IgD-negative memory B cell (primary cell): ENCODE results near the gene LDLRAD3. TPM values are rescaled to one million over a fixed set of nuclear protein-coding genes. Genes with fewer than 3 reads are reported as not detected.

Experiments
- H3K27ac Mint-ChIP-seq, 3 donors: one replicate each; pipeline ENCODE4 v1.8.0; 2020 to 2022; ENCODE audit warnings: mild to moderate bottlenecking in 3 of 3, mixed read lengths in 3 of 3, moderate library complexity in 1 of 3
- H3K27me3 Mint-ChIP-seq: one replicate; pipeline ENCODE4 v1.8.0; 2021; ENCODE audit warnings: mixed read lengths
- H3K36me3 Mint-ChIP-seq: one replicate; pipeline ENCODE4 v1.8.0; 2020; ENCODE audit warnings: mild to moderate bottlenecking, mixed read lengths
- H3K4me1 Mint-ChIP-seq, 3 donors: one replicate each; pipeline ENCODE4 v1.8.0; 2020 to 2022; ENCODE audit warnings: mixed read lengths in 3 of 3, mild to moderate bottlenecking in 1 of 3
- H3K4me3 Mint-ChIP-seq, 4 donors: one replicate each; pipeline ENCODE4 v1.8.0; 2020 to 2022; ENCODE audit warnings: mild to moderate bottlenecking in 4 of 4, mixed read lengths in 4 of 4, moderate library complexity in 3 of 4
- H3K9me3 Mint-ChIP-seq, 3 donors: one replicate each; pipeline ENCODE4 v1.8.0; 2020 to 2021; ENCODE audit warnings: mixed read lengths in 3 of 3, mild to moderate bottlenecking in 1 of 3
- polyA plus RNA-seq: library from polyadenylated mRNA; unstranded; fragments of 300-500 nt; fragmentation: Illumina TruSeq; gene quantifications from one replicate; pipeline ENCODE4 v1.2.3, GENCODE V29; 2021

The LDLRAD3 gene
- polyA plus RNA-seq, 1 donor from 2014 or later: not detected

GRCh38 chr11:36079878-36080675, 136.2 kb downstream of the LDLRAD3 start:
- Mint-ChIP-seq H3K27me3 (peaks cover 7% of the 10 kb centered on the region), H3K27ac (no peak overlapping the region), H3K4me1 (no peaks in the 10 kb centered on the region), H3K36me3 (no peaks in the 10 kb centered on the region), H3K9me3 (peaks cover 0 to 10% (median 4%) of the 10 kb centered on the region in 3 donors), H3K4me3 (no peak overlapping the region)

- Mint-ChIP-seq H3K27ac (no peak overlapping the region), H3K9me3 (peaks cover 0 to 13% (median 0%) of the 10 kb centered on the region in 3 donors), H3K4me3 (no peak overlapping the region), H3K36me3 (no peaks in the 10 kb centered on the region), H3K27me3 (peaks cover 7% of the 10 kb centered on the region), H3K4me1 (no peaks in the 10 kb centered on the region)
Observed at GRCh38 chr11:36081274-36081945, 137.5 kb downstream of the LDLRAD3 start.

GRCh38 chr11:36086366-36086765, 142.5 kb downstream of the LDLRAD3 start:
- no peaks in the 10 kb centered on the region for H3K4me1 Mint-ChIP-seq
- no peak overlapping the region for H3K27ac Mint-ChIP-seq
- H3K36me3 Mint-ChIP-seq: no peaks in the 10 kb centered on the region
- peaks cover 2% of the 10 kb centered on the region for H3K27me3 Mint-ChIP-seq
- H3K9me3 Mint-ChIP-seq: peaks cover 0 to 13% (median 0%) of the 10 kb centered on the region in 3 donors
- H3K4me3 Mint-ChIP-seq: no peak overlapping the region

- H3K4me1 Mint-ChIP-seq: no peaks in the 10 kb centered on the region
- no peak overlapping the region for H3K27ac Mint-ChIP-seq
- no peaks in the 10 kb centered on the region for H3K36me3 Mint-ChIP-seq
- no peak overlapping the region for H3K4me3 Mint-ChIP-seq
- H3K9me3 Mint-ChIP-seq: peaks cover 0 to 5% (median 2%) of the 10 kb centered on the region in 3 donors
- peaks cover 9% of the 10 kb centered on the region for H3K27me3 Mint-ChIP-seq
Observed at GRCh38 chr11:36088266-36088972, 144.6 kb downstream of the LDLRAD3 start.

- H3K4me3 Mint-ChIP-seq: no peak overlapping the region
- no peak overlapping the region for H3K27ac Mint-ChIP-seq
- H3K4me1 Mint-ChIP-seq: no peaks in the 10 kb centered on the region
- H3K9me3 Mint-ChIP-seq: peaks cover 2 to 4% (median 3%) of the 10 kb centered on the region in 3 donors
- H3K36me3 Mint-ChIP-seq: no peaks in the 10 kb centered on the region
- peaks cover 12% of the 10 kb centered on the region for H3K27me3 Mint-ChIP-seq
Observed at GRCh38 chr11:36089920-36090319, 146.1 kb downstream of the LDLRAD3 start.

- H3K4me1 Mint-ChIP-seq: no peaks in the 10 kb centered on the region
- no peaks in the 10 kb centered on the region for H3K36me3 Mint-ChIP-seq
- peaks cover 12% of the 10 kb centered on the region for H3K27me3 Mint-ChIP-seq
- peak overlapping the region in 1 of 4 donors; percentile 4 for H3K4me3 Mint-ChIP-seq
- peaks cover 0 to 4% (median 2%) of the 10 kb centered on the region in 3 donors for H3K9me3 Mint-ChIP-seq
- H3K27ac Mint-ChIP-seq: no peak overlapping the region
Observed at GRCh38 chr11:36090356-36091109, 146.7 kb downstream of the LDLRAD3 start.

- Mint-ChIP-seq H3K27me3 (peaks cover 12% of the 10 kb centered on the region), H3K27ac (no peak overlapping the region), H3K9me3 (peaks cover 0 to 4% (median 2%) of the 10 kb centered on the region in 3 donors), H3K4me1 (no peaks in the 10 kb centered on the region), H3K4me3 (no peak overlapping the region), H3K36me3 (no peaks in the 10 kb centered on the region)
Observed at GRCh38 chr11:36091256-36091811, 147.5 kb downstream of the LDLRAD3 start.

GRCh38 chr11:36092314-36093030, 148.6 kb downstream of the LDLRAD3 start:
- Mint-ChIP-seq H3K4me1 (no peaks in the 10 kb centered on the region), H3K27ac (no peak overlapping the region), H3K36me3 (no peaks in the 10 kb centered on the region), H3K27me3 (peaks cover 16% of the 10 kb centered on the region), H3K4me3 (no peak overlapping the region), H3K9me3 (peaks cover 0 to 4% (median 2%) of the 10 kb centered on the region in 3 donors)

GRCh38 chr11:36093548-36093947, 149.7 kb downstream of the LDLRAD3 start:
- H3K4me1 Mint-ChIP-seq: no peaks in the 10 kb centered on the region
- peaks cover 0 to 4% (median 2%) of the 10 kb centered on the region in 3 donors for H3K9me3 Mint-ChIP-seq
- H3K4me3 Mint-ChIP-seq: no peak overlapping the region
- peaks cover 16% of the 10 kb centered on the region for H3K27me3 Mint-ChIP-seq
- no peak overlapping the region for H3K27ac Mint-ChIP-seq
- H3K36me3 Mint-ChIP-seq: no peaks in the 10 kb centered on the region

- Mint-ChIP-seq H3K4me3 (no peak overlapping the region), H3K9me3 (peaks cover 0 to 4% (median 2%) of the 10 kb centered on the region in 3 donors), H3K27me3 (peaks cover 16% of the 10 kb centered on the region), H3K27ac (no peak overlapping the region), H3K36me3 (no peaks in the 10 kb centered on the region), H3K4me1 (no peaks in the 10 kb centered on the region)
Observed at GRCh38 chr11:36094164-36094563, 150.3 kb downstream of the LDLRAD3 start.

- Mint-ChIP-seq H3K27me3 (peaks cover 14% of the 10 kb centered on the region), H3K9me3 (peaks cover 0 to 4% (median 2%) of the 10 kb centered on the region in 3 donors), H3K4me3 (no peak overlapping the region), H3K4me1 (no peaks in the 10 kb centered on the region), H3K27ac (no peak overlapping the region), H3K36me3 (no peaks in the 10 kb centered on the region)
Observed at GRCh38 chr11:36095716-36096115, 151.9 kb downstream of the LDLRAD3 start.

GRCh38 chr11:36097219-36097650, 153.4 kb downstream of the LDLRAD3 start:
- H3K9me3 Mint-ChIP-seq: peaks cover 0 to 4% (median 2%) of the 10 kb centered on the region in 3 donors
- no peak overlapping the region for H3K4me3 Mint-ChIP-seq
- H3K36me3 Mint-ChIP-seq: no peaks in the 10 kb centered on the region
- no peak overlapping the region for H3K27ac Mint-ChIP-seq
- peaks cover 12% of the 10 kb centered on the region for H3K27me3 Mint-ChIP-seq
- H3K4me1 Mint-ChIP-seq: no peaks in the 10 kb centered on the region

- Mint-ChIP-seq H3K36me3 (no peaks in the 10 kb centered on the region), H3K4me3 (no peak overlapping the region), H3K4me1 (no peaks in the 10 kb centered on the region), H3K27ac (no peak overlapping the region), H3K27me3 (peaks cover 8% of the 10 kb centered on the region), H3K9me3 (peaks cover 0 to 4% (median 0%) of the 10 kb centered on the region in 3 donors)
Observed at GRCh38 chr11:36098087-36098486, 154.2 kb downstream of the LDLRAD3 start.
